Measurements from ENCODE around the gene STAT5A.
"Not testable (repeated sequence)": the region's sequence is repeated elsewhere in the genome, so short reads cannot be mapped to it uniquely, and the experiment has no call there.

STAT5A gene

DNA sequence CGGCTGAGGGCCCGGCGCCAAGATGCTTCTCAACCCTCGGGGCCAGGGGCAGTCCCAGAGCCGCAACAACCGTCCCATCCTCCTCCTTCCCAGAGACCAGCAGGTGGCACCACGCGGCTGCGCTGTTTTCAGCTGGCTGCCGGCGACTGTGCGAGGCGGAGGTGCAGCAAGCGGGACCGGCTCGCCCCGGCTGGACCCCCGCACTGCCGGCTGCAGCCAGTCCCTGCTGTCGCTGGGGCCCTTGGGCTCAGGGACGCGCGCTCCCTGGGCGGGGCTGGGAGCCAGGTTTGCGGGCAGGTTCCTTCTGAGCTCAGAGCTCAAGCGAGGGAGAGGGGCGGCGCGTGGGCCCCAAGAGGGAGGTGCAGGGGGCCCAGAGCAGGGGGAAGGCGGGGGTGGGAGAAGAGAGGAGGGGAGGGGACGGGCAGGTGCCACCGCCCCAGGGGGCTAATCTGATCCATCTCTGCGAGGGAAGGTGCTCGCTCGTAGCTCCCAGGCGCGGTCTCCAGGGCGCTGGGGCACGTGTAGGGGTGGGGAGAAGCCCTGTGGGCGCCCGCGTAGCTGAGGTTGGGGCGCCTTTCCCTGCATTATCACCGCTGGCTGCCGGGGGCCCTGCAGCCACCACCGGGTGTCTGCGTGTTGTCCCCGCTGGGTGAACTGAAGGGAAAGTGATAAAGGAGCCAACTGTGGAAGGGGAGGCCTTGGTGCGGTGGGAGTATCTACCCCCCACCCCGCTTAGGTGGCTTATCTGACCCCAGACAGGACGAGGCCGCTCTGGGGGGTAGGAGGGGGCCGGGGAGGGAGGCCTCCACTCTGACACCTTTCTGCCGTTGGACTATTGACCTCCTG is 24.2 kb downstream of the STAT5A start:
- FAIRE-seq, result no peak
- no peak for TF ChIP-seq POLR2A (IDR thresholded peaks at IDR 0.05; ENCODE audit: low read depth, low read length)
- no peak for DNase-seq (ENCODE audit: insufficient read length, low spot score)

- no peak for FAIRE-seq
- no peak for TF ChIP-seq POLR2A (IDR thresholded peaks at IDR 0.05; ENCODE audit: low read depth, low read length)
- DNase-seq (ENCODE audit: insufficient read length, low spot score), result no peak
These were observed 25.1 kb downstream of the STAT5A start for GRCh38 chr17:42313389-42313772.

GRCh38 chr17:42313773-42314566 is 25.7 kb downstream of the STAT5A start:
- no peak for TF ChIP-seq POLR2A (IDR thresholded peaks at IDR 0.05; ENCODE audit: low read depth, low read length)
- FAIRE-seq, result no peak
- no peak for DNase-seq (ENCODE audit: insufficient read length, low spot score)

- no peak for TF ChIP-seq POLR2A (IDR thresholded peaks at IDR 0.05; ENCODE audit: low read depth, low read length)
- FAIRE-seq (no peak), DNase-seq (ENCODE audit: insufficient read length, low spot score) (no peak)
These were observed 27.3 kb downstream of the STAT5A start for GRCh38 chr17:42315402-42316156.

DNA sequence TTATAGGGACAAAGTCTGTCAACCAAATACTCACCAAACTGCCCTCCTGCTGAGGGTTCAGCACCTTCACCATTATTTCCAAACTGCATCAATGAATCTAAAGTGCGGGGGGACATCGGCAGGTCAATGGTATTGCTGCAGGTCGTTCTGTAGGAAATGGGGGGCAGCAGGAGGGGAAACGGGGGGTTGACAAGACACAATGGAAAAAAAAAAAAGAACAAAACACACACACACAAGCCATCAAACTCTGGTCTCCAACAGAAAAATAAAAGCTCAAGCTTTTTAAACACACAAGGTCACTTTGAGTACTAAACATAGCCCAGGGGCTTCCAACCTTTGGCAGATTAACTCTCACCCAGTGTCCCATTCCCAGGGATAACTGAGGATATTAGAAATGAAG is 28.5 kb downstream of the STAT5A start:
- TF ChIP-seq POLR2A (IDR thresholded peaks at IDR 0.05; ENCODE audit: low read depth, low read length), result no peak
- no peak for FAIRE-seq
- no peak for DNase-seq (ENCODE audit: insufficient read length, low spot score)

- no peak for TF ChIP-seq POLR2A (IDR thresholded peaks at IDR 0.05; ENCODE audit: low read depth, low read length)
- DNase-seq (ENCODE audit: insufficient read length, low spot score) (no peak), FAIRE-seq (no peak)
These were observed 29.1 kb downstream of the STAT5A start for GRCh38 chr17:42317266-42317845.

GRCh38 chr17:42317967-42318366 is 29.7 kb downstream of the STAT5A start:
- FAIRE-seq; DNase-seq (ENCODE audit: insufficient read length, low spot score): not testable (repeated sequence)

- FAIRE-seq, result no peak
These were observed 33.3 kb downstream of the STAT5A start for GRCh38 chr17:42321555-42321954.

DNA sequence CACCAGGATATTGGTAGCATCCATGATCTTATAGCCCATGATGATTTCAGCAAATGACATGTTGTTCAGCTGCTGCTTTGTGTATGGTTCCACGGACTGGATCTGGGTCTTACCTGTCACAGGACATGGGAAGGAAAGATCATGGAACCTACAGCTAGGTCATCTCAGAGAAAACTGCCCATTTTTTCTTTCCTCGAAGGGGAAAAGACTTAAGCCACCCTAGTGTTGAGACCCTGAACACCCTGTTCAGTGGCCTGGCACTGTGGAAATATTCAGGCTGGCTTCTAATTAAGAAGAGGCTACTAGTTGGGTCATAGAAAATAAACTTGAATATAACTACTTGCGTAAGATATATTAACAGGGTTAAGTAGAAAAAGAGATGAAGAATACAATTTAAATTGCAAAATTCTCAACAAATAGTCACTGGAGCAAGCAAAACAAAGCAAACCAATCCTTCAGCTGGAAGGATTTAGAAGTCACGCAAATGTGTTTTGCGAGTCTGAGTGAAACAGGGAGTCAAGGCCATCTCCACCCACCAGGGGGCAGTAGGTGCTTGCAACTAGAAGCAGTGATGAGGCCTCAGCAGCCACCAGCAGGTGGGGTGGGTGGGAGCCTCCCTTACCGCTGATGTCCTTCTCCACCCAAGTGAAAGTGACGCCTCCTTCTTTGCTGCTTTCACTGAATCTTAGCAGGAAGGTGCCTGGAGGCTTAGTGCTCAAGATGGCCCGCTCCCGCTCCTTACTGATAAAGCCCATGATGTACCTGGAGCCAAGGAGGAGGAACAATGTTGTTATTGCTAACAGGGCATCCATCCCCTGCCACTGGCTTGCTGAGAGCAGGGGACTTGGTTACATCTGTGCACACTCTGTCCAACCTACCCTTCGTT is 34.3 kb downstream of the STAT5A start:
- no peak for FAIRE-seq

More at GRCh38 chr17:42321555-42321954, 33.3 kb downstream of the STAT5A start:
- no peak for TF ChIP-seq POLR2A (IDR thresholded peaks at IDR 0.05; ENCODE audit: low read depth, low read length)
- no peak for DNase-seq (ENCODE audit: insufficient read length, low spot score)

DNA sequence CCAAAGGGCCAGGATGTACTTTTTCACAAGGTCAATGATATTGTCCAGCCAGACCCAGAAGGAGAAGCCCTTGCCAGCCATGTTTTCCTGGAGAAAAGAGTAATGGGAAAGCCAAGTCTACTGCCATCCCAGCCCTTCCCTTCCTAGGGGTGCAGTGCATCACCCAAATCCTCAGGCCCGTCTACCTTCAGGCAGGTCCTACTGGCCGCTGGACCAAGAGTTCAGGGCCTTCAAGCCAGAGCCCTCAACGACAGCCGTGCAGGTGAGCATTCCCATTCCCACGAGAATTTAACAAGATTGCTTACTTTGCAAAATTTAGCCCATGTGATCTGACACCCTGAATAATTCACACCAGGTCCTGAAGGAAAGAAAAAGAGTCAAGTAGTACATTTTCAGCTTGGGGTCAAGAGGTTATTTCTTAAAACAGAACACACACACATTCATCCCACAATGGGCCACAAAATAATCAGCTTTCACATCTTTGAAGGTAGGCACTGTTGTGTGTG is 35.0 kb downstream of the STAT5A start:
- FAIRE-seq (no peak), DNase-seq (ENCODE audit: insufficient read length, low spot score) (no peak)
- TF ChIP-seq POLR2A (IDR thresholded peaks at IDR 0.05; ENCODE audit: low read depth, low read length), result no peak

More for the DNA sequence above, 34.3 kb downstream of the STAT5A start:
- no peak for TF ChIP-seq POLR2A (IDR thresholded peaks at IDR 0.05; ENCODE audit: low read depth, low read length)
- DNase-seq (ENCODE audit: insufficient read length, low spot score), result peak; percentile 80

- no peak for TF ChIP-seq POLR2A (IDR thresholded peaks at IDR 0.05; ENCODE audit: low read depth, low read length)
- FAIRE-seq (peak; percentile 43), DNase-seq (ENCODE audit: insufficient read length, low spot score) (peak; percentile 89)
These were observed 36.7 kb downstream of the STAT5A start for GRCh38 chr17:42325026-42325425.

All from H54 (cell line).